HG03521 (cell line): ENCODE data around the gene LIG3.
"Not testable (repeated sequence)": the region's sequence is repeated elsewhere in the genome, so short reads cannot be mapped to it uniquely, and the experiment has no call there.

ENCODE experiments used
- ATAC-seq: cut with Tn5 transposase; IDR thresholded peaks from one replicate; pipeline ENCODE4 v1.9.1; 2021; ENCODE audit warnings: mild to moderate bottlenecking, moderate library complexity; ENCODE audit not compliant: unreplicated experiment

The LIG3 gene

DNA sequence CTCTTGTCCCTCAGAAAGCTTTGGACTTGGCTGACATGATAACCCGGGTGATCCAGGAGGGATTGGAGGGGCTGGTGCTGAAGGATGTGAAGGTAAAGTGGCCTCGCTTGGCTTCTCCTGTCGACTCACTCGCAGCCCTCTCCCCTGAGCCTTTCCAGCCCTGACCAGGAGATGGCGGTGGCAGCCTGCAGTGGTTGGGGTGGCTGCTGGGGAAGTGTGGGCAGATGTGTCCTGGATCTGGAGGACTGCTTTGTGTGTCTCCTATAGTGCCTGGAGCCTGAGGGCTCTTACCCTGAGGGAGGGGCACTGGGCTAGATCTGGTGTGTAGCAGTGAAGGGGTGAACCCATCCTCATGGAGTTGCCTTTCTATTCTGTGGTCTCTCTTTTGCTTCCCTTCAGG is 17.9 kb downstream of the LIG3 start:
- ATAC-seq, result no peak

DNA sequence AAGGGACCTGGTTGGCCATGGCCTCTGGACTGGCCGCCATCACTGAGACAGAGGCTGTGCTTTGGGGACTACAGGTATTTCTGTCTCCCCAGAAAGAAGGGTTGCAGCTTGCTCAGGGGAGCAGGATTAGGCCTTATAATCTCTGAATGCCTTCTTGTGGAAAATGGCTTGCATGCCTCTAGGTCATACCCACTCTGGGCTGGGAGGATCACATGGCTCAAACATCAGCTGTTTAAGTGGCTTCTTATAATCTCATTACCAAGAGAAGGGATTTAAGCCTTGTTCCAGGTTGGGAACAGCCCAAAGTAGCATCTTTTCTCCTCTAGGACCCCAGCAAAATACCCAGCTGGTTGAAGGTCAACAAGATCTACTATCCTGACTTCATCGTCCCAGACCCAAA is 19.1 kb downstream of the LIG3 start:
- no peak for ATAC-seq

DNA sequence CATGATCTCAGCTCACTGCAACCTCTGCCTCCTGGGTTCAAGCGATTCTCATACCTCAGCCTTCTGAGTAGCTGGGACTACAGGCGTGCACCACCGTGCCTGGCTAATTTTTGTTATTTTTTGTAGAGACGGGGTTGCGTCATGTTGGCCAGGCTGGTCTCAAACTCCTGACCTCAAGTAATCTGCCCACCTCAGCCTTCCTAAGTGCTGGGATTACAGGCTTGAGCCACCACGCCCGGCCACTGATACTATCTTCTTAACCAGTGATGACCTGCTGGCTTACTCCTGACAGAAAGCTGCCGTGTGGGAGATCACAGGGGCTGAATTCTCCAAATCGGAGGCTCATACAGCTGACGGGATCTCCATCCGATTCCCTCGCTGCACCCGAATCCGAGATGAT is 20.7 kb downstream of the LIG3 start:
- not testable (repeated sequence) for ATAC-seq

DNA sequence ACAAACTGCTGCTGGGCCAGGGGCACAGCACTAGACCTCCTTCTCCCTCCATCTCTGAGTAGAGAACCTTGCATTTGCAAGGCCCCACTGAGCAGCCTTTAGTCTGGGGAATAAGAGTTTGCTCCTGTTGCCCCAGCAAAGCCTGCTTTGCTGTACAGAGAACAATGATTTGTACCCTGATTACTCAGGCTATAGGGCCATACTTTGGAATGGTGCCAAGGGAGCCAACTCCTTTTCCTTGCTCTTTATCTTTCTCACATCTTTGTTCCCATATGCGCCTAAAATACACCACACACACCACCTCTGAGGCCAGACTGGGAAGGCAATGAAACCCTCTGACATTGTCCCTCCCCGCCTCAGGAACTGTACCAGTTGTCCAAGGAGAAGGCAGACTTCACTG is 21.2 kb downstream of the LIG3 start:
- no peak for ATAC-seq

DNA sequence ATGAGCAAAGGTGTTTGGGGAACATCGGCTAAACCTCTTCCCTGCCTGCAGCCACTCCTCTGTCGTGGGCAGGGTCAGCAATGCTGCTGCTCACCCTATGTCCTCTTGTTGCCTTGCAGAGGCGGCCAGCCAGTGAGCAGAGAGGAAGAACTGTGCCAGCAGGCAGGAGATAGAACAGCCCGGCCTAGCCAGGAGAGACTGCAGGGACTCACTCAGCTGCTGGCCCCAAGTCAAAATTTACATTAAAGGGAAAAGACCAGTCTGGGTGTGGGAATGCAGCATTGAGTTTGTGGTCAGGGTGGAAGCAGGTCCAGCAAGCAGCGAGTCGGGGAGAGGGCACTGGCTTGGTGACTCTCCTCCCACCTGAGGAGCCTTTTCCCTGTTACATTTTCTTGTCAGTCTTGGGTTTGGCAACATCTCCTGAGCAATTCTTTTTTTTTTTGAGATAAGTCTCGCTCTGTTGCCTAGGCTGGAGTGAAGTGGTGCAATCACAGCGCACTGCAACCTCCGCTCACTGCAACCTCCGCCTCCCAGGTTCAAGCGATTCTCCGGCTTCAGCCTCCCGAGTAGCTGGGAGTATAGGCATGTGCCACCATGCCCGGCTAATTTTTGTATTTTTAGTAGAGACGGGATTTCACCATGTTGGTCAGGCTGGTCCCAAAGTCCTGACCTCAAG is 22.7 kb downstream of the LIG3 start:
- ATAC-seq, result no peak

DNA sequence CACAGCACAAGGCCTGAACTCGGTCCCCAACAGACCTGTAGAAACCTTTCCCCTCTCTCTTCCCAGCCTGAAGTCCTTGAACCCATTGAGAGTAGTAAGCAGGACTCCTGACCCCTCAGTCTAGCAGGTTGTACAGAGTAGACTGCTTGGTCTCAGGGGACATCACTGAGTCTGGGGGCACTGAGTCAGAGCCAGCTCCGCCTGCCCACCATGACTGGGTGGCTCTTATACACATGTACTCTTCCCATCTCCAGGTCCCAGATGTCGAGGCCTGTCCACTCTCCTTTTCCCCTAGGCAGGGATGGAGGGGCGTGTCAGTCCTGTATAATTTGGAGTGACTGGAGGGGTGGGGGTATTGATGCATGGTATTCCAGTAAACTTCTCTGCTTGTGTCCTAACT is 23.5 kb downstream of the LIG3 start:
- no peak for ATAC-seq

DNA sequence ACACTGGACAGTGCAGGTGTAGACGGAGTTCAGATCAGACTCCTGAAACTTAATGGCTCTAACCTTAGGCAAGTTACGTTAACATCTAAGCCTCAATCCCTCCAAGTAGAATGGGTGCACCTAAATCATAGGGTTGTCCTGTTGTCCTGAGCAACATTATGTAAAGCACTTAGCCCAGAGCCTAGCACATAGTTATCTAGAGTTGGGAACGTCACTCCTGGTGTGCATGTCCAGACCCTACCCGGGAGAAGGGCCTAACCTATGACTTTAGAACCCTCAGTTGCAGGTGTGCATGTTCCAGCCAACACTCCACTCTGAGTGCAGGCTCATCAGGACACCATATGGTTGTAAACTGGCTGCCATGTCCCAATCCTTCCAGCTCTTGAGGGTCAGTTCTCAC is 26.0 kb downstream of the LIG3 start:
- no peak for ATAC-seq

DNA sequence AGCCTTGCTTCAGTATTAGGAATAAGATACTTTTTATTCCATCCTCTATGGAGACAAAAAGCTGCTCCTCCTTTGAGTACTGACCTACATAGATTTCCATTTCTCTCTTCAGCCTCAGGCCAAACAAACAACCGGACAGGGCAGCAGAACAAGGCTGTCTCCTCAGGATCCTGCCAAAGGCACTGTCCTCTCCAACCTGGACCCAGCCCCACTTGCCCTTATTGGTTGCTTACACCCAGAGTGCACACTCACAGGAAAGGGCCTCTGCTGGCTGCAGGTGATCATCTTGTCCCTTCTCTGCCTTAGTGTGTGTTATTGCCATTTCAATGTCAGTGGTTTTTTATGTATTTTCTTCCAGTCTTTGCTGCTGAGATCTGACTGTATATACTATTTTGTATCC is 26.6 kb downstream of the LIG3 start:
- no peak for ATAC-seq

DNA sequence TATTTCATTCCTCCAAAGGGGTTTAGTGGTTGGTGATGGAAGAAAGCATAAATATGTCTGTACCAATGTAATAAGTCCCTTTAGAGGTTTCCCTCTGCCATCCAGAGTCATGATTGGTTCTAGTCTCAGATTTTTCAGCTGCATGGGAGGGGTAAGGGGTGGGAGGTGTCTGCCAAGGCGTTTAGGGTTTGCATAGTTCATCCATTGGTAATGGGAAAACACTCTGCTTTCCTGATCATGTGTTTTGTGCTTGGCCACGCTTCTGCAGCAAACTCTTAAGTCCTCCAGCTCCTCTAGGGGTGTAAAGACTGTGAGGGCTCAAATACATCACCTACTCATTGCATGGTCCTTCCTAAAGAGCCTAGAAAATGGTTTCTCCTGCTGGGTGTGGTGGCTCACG is 29.8 kb downstream of the LIG3 start:
- ATAC-seq, result no peak

DNA sequence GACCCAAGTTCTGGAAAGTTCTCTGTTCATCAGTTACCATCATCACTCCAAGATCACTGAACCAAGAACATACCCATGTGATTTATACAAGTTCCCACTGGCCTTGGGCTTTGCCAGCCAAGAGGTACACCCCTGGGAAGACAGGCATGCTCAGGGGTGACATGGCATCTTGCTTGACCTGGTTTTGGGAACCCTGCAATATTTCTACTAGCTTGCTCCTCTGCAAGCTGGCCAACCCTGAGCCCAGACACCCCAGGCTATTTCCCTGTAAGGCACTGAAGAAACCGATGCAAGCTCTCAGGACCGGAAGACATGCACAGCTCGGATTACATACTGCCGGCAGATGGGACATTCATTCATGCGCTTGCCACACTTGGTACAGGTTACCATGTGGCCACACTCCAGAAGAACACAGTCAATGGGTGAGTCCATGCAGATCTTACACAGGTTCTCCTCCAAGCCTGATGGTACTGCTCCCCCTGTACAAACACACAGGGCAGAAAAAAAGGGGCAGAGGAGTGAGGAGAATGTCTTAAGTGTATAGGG is 31.4 kb downstream of the LIG3 start:
- no peak for ATAC-seq

DNA sequence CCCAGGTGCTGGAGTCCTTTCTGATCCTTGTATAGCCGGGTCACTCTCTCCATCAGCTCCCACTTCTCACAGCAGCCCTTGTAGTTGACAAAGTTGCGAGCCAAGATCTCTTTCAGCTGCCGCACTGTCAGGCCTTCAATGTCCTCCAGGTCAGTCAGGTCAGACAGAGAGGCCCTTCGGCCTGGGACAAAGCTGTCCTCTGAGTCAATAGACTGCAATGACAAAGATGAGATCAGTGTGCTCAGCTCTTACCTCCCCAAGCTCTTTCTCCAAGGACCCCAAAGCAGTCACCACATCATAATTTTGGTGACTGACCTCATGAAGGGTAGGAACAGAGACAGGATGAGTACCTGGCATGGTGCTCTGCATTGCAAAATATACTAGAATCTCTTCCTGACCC is 36.1 kb downstream of the LIG3 start:
- ATAC-seq, result no peak

DNA sequence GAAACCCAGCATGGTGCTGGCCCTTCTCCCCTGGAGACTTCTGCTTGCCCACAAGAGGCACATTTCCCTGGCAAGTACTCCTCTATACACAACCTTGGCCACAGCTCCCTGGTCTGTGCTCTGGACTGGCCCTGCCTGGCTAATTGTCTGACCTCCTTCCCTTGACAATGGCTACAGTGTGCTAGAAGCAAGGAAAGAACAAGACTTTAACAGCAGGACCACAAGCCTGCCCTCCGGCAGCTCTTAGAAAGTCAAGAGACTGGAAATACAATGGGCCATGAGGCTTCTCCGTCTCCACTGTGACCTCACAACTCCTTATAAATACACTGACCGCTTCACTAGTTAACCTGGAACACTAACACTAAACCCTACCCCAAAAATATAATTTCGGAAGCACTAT is 36.7 kb downstream of the LIG3 start:
- no peak for ATAC-seq

DNA sequence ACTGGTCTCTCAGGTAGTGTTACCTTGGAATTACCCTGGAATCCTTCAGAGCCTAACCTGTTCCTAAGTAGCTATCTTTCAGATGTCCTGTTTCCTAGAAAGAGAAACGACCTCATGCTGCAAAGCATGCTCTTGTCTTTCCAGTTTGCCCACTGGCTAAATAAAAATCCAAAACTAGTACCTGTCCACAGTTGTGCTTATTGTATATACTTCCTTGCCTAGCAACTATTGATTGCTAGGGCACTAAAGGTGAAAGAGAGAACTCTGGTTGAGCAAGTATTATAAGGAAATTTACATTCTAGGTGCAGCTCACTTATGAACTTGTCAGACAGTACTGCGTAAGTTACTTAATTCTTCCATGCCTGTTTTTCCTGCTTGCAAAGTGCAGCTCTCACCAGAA is 38.5 kb downstream of the LIG3 start:
- no peak for ATAC-seq

DNA sequence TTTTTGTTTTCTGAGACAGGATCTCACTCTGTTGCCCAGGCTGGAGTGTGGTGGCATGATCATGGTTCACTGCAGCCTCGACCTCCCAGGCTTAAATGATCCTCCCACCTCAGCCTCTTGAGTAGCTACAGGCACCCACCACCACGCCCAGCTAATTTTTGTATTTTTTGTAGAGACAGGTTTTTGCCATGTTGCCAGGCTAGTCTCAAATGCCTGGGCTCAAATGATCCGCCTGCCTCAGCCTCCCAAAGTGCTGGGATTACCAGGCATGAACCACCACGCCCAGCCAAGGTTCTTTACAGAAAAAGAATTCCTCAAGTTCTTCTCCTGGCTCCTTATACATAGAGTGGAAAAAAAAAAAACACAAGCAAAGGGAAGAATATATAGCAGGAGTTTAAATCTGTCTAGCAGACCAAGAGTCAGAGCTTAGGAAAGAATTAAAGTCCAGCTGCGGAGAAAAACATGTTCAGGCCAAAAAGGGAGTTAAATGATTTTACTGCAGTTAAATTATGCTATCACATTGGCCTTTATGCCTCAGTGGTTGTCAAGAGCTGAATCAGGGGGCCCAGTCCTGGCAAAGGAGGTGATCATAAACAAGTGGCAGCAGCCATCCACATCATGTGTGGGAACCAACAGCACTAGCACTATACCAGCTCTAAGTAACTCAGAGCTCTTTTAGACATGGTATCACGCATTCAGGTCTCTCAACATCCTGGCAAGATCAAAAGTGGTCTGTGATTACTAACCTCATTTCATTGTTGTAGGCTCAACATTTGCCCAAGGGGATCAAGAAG is 39.3 kb downstream of the LIG3 start:
- no peak for ATAC-seq

DNA sequence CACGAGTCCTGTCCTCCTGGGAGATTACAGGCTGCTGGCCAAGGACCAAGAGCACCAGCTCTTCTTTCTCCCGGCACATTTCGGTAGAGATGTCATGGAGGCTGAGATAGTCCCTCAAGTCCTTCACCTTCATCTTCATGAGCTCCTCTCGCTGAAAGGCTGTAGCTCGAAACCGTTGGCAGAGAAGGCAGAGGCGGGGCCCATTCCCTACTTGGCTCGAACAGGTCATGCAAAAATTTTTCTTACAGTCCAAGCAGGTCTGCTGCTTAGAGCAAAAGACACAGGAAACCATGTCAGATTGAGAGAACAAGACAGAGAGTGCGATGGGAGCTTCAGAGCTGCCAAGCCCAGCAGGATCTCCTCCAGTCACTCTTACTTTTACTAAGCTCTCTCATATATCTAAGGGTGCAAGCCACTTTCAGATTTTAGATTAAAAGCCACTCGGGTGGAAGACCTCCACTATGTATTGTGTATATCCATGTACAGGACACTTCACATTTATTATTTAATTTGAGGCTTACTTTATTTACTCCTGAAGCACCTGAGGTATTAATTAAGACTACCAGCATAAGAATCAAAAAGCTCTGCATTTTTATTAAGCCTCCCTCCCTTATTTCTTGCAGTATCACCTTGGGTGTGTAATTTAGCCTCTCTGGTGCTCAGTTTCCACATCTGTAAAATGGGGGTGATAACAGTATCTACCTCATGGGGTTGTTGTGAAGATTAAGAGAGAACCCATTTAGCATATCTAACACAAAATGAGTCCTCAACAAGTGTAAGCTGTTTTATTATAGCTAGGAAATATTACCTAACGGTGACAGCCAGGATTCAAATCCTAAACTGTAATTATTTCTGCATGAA is 41.4 kb downstream of the LIG3 start:
- no peak for ATAC-seq

DNA sequence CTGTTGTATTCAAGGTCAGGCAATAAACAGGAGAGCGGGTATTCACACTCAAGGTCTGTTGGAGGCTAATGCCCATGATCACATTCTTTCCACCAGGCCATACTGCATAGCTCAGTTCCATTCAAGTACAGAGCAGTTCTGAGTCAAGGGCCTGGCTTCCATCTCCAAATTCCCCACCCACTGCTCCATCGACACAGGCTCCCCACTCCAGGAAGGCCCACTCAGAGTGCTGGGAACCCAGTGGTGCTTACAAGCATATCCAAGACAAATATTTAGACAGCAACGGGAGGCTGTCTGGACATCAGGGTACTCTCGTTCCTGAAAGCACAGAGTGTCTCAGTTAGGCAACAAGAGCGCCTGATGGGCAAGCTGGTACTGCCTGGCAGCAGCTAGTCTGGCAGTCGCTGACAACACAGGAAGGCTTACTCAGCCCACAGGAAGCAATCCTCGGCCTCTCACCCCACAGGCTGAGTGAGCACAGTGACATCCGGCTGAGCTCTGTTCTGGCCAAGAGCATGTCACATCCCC is 42.3 kb downstream of the LIG3 start:
- no peak for ATAC-seq

DNA sequence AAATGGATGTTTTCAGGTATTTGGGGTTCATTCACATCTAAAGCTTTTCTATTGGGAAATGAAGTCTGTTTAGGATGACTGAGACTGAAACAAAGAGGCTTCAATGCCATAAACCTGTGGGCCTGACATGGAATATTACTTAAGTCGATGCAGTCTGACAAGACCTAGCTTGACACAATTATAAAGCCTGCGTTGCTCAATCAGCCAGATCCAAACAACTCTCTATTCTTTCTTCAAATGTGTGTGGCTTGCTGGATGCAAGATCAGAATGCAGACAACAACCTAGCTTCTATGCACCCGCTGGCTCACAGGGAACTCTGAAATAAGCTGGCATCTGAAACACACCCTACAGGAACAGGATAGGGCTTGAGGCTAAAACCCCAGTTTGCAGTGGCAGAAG is 43.2 kb downstream of the LIG3 start:
- ATAC-seq, result no peak

DNA sequence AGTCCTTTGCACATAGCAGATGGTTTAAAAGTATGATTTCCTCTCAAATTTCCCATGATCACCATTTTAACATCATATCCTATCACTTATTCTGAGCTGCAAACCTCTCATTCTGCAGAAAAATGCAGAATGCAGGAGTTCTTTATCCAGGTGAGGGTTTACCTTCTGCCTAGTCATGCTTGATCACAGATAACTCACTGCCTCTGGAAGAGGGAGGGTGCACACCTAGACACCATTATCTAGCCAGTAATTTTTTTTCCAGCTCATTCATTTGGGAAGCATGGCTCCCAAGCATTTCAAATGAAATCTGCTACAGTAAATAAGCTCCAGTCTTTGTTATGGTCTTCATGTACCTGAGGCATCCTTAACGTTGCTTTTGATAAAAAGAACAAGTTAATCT is 45.2 kb downstream of the LIG3 start:
- no peak for ATAC-seq

DNA sequence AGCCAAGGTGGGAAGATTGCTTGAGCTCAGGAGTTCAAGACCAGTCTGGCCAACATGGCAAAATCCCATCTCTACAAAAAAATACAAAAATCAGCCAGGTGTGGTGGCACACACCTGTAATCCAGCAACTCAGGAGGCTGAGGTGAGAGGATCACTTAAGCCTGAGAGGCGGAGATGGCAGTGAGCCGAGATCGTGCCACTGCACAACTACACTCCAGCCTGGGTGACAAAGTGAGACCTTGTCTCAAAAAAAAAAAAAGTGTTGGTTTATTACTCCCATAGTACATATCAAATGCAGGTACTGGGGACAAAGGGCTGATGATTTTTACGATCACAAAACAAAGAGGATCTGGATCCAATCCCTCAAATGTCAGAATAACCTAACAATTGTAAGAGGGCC is 47.8 kb downstream of the LIG3 start:
- not testable (repeated sequence) for ATAC-seq

DNA sequence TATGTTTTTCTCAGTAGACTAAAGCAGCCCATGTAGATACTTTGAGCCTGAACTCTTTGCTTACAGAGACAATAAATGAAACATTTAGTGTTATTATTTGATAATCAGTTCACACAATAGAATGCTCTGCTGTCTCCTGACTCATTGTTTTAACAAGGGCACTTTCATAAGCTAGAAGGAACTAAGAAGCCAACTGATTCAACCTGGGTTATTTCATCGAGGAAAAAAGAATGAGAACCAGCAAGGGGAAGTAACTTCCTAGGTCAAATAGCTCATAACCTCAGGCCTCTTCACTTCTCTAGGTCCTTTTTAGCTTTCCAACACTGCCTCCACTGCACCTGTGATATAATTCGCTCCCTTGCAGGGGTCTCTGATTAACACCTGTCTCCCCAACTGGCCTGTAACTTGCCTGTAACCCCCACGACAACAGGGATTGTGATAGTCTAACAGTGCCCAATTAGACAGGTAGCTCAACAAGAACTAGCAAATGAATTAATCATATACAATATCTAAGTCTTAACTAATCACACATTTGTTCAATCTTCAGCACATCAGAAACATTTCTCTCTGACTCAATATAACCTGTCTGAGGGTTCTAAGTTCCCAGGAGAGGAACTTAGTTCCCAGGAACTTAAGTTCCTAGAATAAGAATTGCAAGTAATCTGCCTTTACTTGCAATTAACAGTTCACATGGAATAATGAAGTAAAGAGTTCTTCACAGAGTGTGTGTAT is 48.4 kb downstream of the LIG3 start:
- ATAC-seq, result no peak

DNA sequence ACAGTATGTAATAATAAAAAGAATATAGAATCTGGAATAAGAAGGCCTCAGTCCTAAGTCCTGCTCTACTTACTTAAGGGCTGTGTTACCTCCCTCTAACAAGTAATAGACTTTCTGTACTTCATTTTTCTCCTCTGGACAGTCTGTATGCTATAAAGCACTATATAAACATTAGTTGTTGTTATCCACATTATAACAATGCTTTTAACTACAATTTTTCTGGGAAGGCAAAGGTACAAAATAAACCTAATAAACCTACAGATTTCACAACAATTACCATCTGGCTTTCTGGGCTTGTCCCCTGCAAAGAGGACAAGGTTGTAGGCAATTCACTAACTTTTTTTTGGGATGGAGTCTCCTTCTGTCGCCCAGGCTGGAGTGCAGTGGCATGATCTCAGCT is 50.5 kb downstream of the LIG3 start:
- no peak for ATAC-seq
